Endothelial cell of umbilical vein (primary cell): ENCODE data around the gene CLEC2B. TPM values are rescaled to one million over a fixed set of nuclear protein-coding genes. Genes with fewer than 3 reads are reported as not detected.

Experiments used
- BruUV-seq: library from RNA; stranded (reverse); fragments of 400-500 nt; replicated peaks from 2 replicates; lab custom pipeline; 2021; lab: Mats Ljungman, UMichigan
- CTCF ChIA-PET: fragments of 300-600, 350-600 bp; sonication (Branson Sonifier 250); formaldehyde crosslinking; loops from one replicate; lab custom pipeline; 2021; ENCODE audit warnings: antibody characterized with exemption, inconsistent platforms; lab: Charles Lee
- POLR2A ChIA-PET: fragments of 300-600, 350-600 bp; sonication (Branson Sonifier 250); formaldehyde crosslinking; loops from one replicate; lab custom pipeline; 2021; ENCODE audit warnings: antibody characterized with exemption, inconsistent platforms; lab: Charles Lee
- DNase-seq: peaks from one replicate; pipeline ENCODE4 v3.0.0-alpha.2; 2011; ENCODE audit warnings: low read depth, low spot score
- FAIRE-seq: peaks from 2 replicates; lab custom pipeline; 2011; peaks lifted over from hg19 to GRCh38; lab: Jason Lieb, UNC
- H2AFZ ChIP-seq: 2 replicates; pipeline ENCODE4 v1.6.0; 2012; ENCODE audit warnings: low read depth, low read length, control low read depth, inconsistent platforms
- H3K27ac ChIP-seq: 2 replicates; pipeline ENCODE4 v1.5.1; 2011; ENCODE audit warnings: low read depth, mild to moderate bottlenecking, control low read depth, low read length, moderate library complexity; ENCODE audit not compliant: insufficient read depth
- H3K27me3 ChIP-seq, 2 experiments: 2 replicates each; pipeline versions ENCODE4 v1.6.0 to v1.6.1; 2011; ENCODE audit warnings: low read length in 2 of 2, mixed read lengths in 1 of 2; ENCODE audit not compliant: control insufficient read depth in 2 of 2, insufficient read depth in 2 of 2
- H3K36me3 ChIP-seq, 2 experiments: 2 replicates in 1 of 2; 3 replicates in 1 of 2; pipeline ENCODE4 v1.5.1; 2011; ENCODE audit warnings: low read length in 2 of 2, mild to moderate bottlenecking in 1 of 2, moderate library complexity in 1 of 2; ENCODE audit not compliant: control insufficient read depth in 2 of 2, insufficient read depth in 2 of 2; ENCODE audit errors: extremely low read depth in 1 of 2
- H3K4me1 ChIP-seq: 3 replicates; pipeline ENCODE4 v1.5.1; 2011; ENCODE audit warnings: mild to moderate bottlenecking, low read length; ENCODE audit not compliant: control insufficient read depth, insufficient read depth; ENCODE audit errors: extremely low read depth
- H3K4me2 ChIP-seq: 2 replicates; pipeline ENCODE4 v1.6.1; 2011; ENCODE audit warnings: low read length, control low read depth, mixed read lengths; ENCODE audit not compliant: insufficient read depth
- H3K4me3 ChIP-seq, 3 experiments: fragments of 200-600 bp in 1 of 3; sonication (generic), shearing (Covaris generic) in 1 of 3; replicated peaks in 1 of 3; 2 replicates each; pipeline ENCODE4 v1.5.1; 2011 to 2016; ENCODE audit warnings: control low read depth in 3 of 3, low read length in 3 of 3, mild to moderate bottlenecking in 2 of 3, inconsistent platforms in 1 of 3, low read depth in 1 of 3, moderate library complexity in 1 of 3; ENCODE audit not compliant: insufficient read depth in 1 of 3
- H3K79me2 ChIP-seq: 2 replicates; pipeline ENCODE4 v1.6.0; 2012; ENCODE audit warnings: low read length, inconsistent platforms; ENCODE audit not compliant: control insufficient read depth, insufficient read depth
- H3K9ac ChIP-seq: replicated peaks from 2 replicates; pipeline ENCODE3; 2011; ENCODE audit warnings: low read length, control low read depth; ENCODE audit not compliant: insufficient read depth; ENCODE audit errors: extremely low read depth
- H3K9me1 ChIP-seq: replicated peaks from 3 replicates; pipeline ENCODE4 v1.6.0; 2011; ENCODE audit warnings: mild to moderate bottlenecking, low read length; ENCODE audit not compliant: control insufficient read depth, insufficient read depth; ENCODE audit errors: extremely low read depth
- H3K9me3 ChIP-seq: replicated peaks from 2 replicates; pipeline ENCODE4 v1.5.1; 2012; ENCODE audit warnings: low read length, inconsistent platforms; ENCODE audit not compliant: control insufficient read depth, insufficient read depth
- H4K20me1 ChIP-seq: replicated peaks from 2 replicates; pipeline ENCODE3; 2011; ENCODE audit warnings: mild to moderate bottlenecking, low read length; ENCODE audit not compliant: control insufficient read depth, insufficient read depth; ENCODE audit errors: extremely low read depth
- CTCF ChIP-seq, 2 donors: IDR thresholded peaks; 1 replicate in 1 of 2; 2 replicates in 1 of 2; pipeline ENCODE4 v1.5.1; 2011; ENCODE audit warnings: low read length in 2 of 2, mild to moderate bottlenecking in 2 of 2, moderate library complexity in 2 of 2, control low read depth in 1 of 2, inconsistent platforms in 1 of 2, low read depth in 1 of 2; ENCODE audit not compliant: insufficient read depth in 1 of 2; ENCODE audit errors: extremely low read depth in 1 of 2
- JUN ChIP-seq: IDR thresholded peaks from 2 replicates; pipeline ENCODE4 v1.6.1; 2011; ENCODE audit warnings: borderline replicate concordance, low read depth; ENCODE audit not compliant: insufficient read length, insufficient read depth
- MAX ChIP-seq: IDR thresholded peaks from 2 replicates; pipeline ENCODE4 v1.6.1; 2011; ENCODE audit not compliant: insufficient read depth, insufficient read length
- MYC ChIP-seq: IDR thresholded peaks from one replicate; pipeline ENCODE4 v1.6.1; 2011; ENCODE audit warnings: mild to moderate bottlenecking, low read depth, low read length
- POLR2A ChIP-seq: IDR thresholded peaks from 2 replicates; pipeline ENCODE4 v1.6.1; 2012; ENCODE audit warnings: low read depth, mild to moderate bottlenecking, control low read depth, low read length
- dilution Hi-C: fragments of 300-500 bp; cut with MboI; formaldehyde crosslinking; loops from one replicate; pipeline ENCODE4 v1.15.0; 2019; ENCODE audit warnings: low sequenced_read_pairs; ENCODE audit not compliant: extremely low pct_ligation_motif_present
- intact Hi-C: fragments of 100-400 bp; cut with micrococcal nuclease; formaldehyde crosslinking; loops from one replicate; pipeline ENCODE4 v1.10.0; 2022
- polyA plus RNA-seq, 4 experiments: library from polyadenylated mRNA; depleted of rRNA in 3 of 4; stranded (reverse) in 3 of 4; unstranded in 1 of 4; fragments of >200 nt; gene quantifications; 2 replicates each; pipeline versions ENCODE4 v1.2.1 to v1.2.3, GENCODE V29; 2011 to 2012; ENCODE audit warnings: missing spikeins in 1 of 4
- total RNA-seq: library from RNA; stranded (reverse); gene quantifications from 2 replicates; pipeline ENCODE4 v1.2.3, GENCODE V29; 2021

CLEC2B gene
- total and polyA plus RNA-seq, 2 donors (not counting 3 experiments of a cell fraction or from before 2014, with no cell fraction given): 6.7 to 18.3 TPM

GRCh38 chr12:9851927-9852326, 17.2 kb downstream of the CLEC2B start:
- intact Hi-C loops: no loop called here
- Histone ChIP-seq H3K9me3 (no peaks in the 10 kb centered on the region), H3K4me3 (no peak overlapping the region), H2AFZ (no peak overlapping the region), H4K20me1 (no peaks in the 10 kb centered on the region), H3K27me3 (no peaks in the 10 kb centered on the region), H3K4me2 (no peak overlapping the region), H3K36me3 (no peaks in the 10 kb centered on the region), H3K9me1 (no peaks in the 10 kb centered on the region), H3K79me2 (no peaks in the 10 kb centered on the region), H3K4me1 (no peaks in the 10 kb centered on the region), H3K27ac (no peak overlapping the region), H3K9ac (no peak overlapping the region)
- CTCF ChIA-PET: interaction anchor here (0.9 kb wide), 1 partner anchor 15 kb away, joined by 3 read pairs; no protein-coding TSS in a partner anchor
- POLR2A ChIA-PET: no interaction called here
- no TSS peak for BruUV-seq
- DNase-seq: no peak
- dilution Hi-C loops: no loop called here
- TF ChIP-seq CTCF (IDR thresholded peaks at IDR 0.05; ENCODE audit: extremely low read depth in 1 of 2, insufficient read depth in 1 of 2, low read depth in 1 of 2, low read length in 2 of 2) (no peak), MYC (no peak), JUN (no peak), POLR2A (no peak)
- FAIRE-seq: no peak

GRCh38 chr12:9851050-9851449, 18.1 kb downstream of the CLEC2B start:
- no peaks in the 10 kb centered on the region for H3K79me2 ChIP-seq
- no peak overlapping the region for H3K4me2 ChIP-seq
- no peak overlapping the region for H3K9ac ChIP-seq
- intact Hi-C loops: no loop called here
- no peak for DNase-seq
- no TSS peak for BruUV-seq
- dilution Hi-C loops: no loop called here
- H2AFZ ChIP-seq: no peak overlapping the region
- no peaks in the 10 kb centered on the region for H3K4me1 ChIP-seq
- POLR2A ChIA-PET: no interaction called here
- H3K27me3 ChIP-seq: no peaks in the 10 kb centered on the region
- no peak overlapping the region for H3K27ac ChIP-seq
- no peaks in the 10 kb centered on the region for H3K36me3 ChIP-seq
- CTCF ChIA-PET: no interaction called here
- no peak for FAIRE-seq
- no peaks in the 10 kb centered on the region for H3K9me1 ChIP-seq
- no peaks in the 10 kb centered on the region for H4K20me1 ChIP-seq
- H3K4me3 ChIP-seq: no peak overlapping the region
- H3K9me3 ChIP-seq: no peaks in the 10 kb centered on the region
- TF ChIP-seq POLR2A (no peak), CTCF (IDR thresholded peaks at IDR 0.05; ENCODE audit: extremely low read depth in 1 of 2, insufficient read depth in 1 of 2, low read depth in 1 of 2, low read length in 2 of 2) (no peak), MAX (no peak)
